Adrenal gland (tissue), 5 donors: ENCODE measurements around the gene JARID2.

Experiments
- POLR2A ChIP-seq, 2 donors: fragments of 450-650 bp; IDR thresholded peaks; one replicate each; pipeline ENCODE4 v1.6.1; 2017; ENCODE audit warnings: antibody characterized with exemption in 2 of 2, mild to moderate bottlenecking in 2 of 2, moderate library complexity in 1 of 2
- TF ChIP-seq, protein P1 (sequence below), 6 experiments: fragments of 450-650 bp in 4 of 6; fragments of 200-600 bp in 2 of 6; sonication (generic) in 1 of 6; IDR thresholded peaks; 1 replicate in 5 of 6; 2 replicates in 1 of 6; pipeline versions ENCODE4 v1.5.1 to v1.8.0; 2016 to 2021; ENCODE audit warnings: antibody characterized with exemption in 6 of 6, mild to moderate bottlenecking in 2 of 6, moderate library complexity in 1 of 6
- donor health status: DM: no; HTN: no; CAD: no.

DNA sequence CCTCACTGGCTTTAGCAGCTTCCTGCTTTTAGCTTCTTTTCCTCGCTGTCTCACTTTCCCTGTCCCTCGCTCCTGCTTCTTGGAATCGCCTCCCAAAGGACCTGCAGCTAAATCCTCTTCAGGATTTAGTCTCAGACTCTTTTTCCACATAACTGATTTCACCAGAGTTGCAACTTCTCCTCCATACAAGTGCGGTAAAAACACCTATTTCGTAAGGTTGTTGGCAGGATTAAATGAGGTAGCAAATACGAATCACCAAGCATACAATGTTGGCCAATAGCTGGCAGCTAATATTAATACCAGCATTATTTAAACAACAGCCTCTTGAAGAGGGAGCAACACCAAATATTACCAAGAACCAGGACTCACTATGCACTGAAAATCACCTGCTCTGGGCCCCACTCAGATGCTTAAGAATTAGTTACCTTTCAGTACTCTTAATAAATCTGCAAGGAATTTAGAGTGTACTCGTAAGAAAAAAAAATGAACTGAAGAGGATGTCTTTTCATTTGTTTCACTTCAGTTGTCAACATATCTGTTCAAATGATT, 293.9 kb downstream of the JARID2 start:
- TF ChIP-seq, protein P1, sequence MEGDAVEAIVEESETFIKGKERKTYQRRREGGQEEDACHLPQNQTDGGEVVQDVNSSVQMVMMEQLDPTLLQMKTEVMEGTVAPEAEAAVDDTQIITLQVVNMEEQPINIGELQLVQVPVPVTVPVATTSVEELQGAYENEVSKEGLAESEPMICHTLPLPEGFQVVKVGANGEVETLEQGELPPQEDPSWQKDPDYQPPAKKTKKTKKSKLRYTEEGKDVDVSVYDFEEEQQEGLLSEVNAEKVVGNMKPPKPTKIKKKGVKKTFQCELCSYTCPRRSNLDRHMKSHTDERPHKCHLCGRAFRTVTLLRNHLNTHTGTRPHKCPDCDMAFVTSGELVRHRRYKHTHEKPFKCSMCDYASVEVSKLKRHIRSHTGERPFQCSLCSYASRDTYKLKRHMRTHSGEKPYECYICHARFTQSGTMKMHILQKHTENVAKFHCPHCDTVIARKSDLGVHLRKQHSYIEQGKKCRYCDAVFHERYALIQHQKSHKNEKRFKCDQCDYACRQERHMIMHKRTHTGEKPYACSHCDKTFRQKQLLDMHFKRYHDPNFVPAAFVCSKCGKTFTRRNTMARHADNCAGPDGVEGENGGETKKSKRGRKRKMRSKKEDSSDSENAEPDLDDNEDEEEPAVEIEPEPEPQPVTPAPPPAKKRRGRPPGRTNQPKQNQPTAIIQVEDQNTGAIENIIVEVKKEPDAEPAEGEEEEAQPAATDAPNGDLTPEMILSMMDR (IDR thresholded peaks at IDR 0.05), result no peak
- TF ChIP-seq POLR2A (IDR thresholded peaks at IDR 0.05), result no peak
